Activated B cell treated with CpG ODN at 0.5 μM for 24 hours (primary cell): Measurements from ENCODE around the gene DHX40. TPM values are rescaled to one million over a fixed set of nuclear protein-coding genes. Genes with fewer than 3 reads are reported as not detected.
A peak's percentile ranks its signal among the peaks of the same experiment; 100 is the strongest.

ENCODE experiments used
- ATAC-seq: fragments of 200-7000 bp; cut with Tn5 transposase; one replicate; pipeline ENCODE4 v1.10.0; 2021; ENCODE audit warnings: low read depth, mild to moderate bottlenecking, moderate library complexity
- CTCF ChIA-PET: fragments of 350-600 bp; sonication (Branson Sonifier 250); formaldehyde crosslinking; loops from one replicate; lab custom pipeline; 2021; ENCODE audit warnings: antibody characterized with exemption; lab: Charles Lee
- POLR2A ChIA-PET: fragments of 350-600 bp; sonication (Branson Sonifier 250); formaldehyde crosslinking; loops from one replicate; lab custom pipeline; 2021; ENCODE audit warnings: antibody characterized with exemption; lab: Charles Lee
- DNase-seq: peaks from one replicate; pipeline ENCODE4 v3.0.0; 2022
- H3K27ac Mint-ChIP-seq: one replicate; pipeline ENCODE4 v1.8.0; 2020; ENCODE audit warnings: mixed read lengths
- H3K27me3 Mint-ChIP-seq: one replicate; pipeline ENCODE4 v1.8.0; 2021; ENCODE audit warnings: mixed read lengths
- H3K36me3 Mint-ChIP-seq: one replicate; pipeline ENCODE4 v1.8.0; 2021; ENCODE audit warnings: low read depth, mixed read lengths
- H3K4me1 Mint-ChIP-seq: one replicate; pipeline ENCODE4 v1.8.0; 2021; ENCODE audit warnings: mixed read lengths
- H3K4me3 Mint-ChIP-seq: one replicate; pipeline ENCODE4 v1.8.0; 2020; ENCODE audit warnings: mild to moderate bottlenecking, mixed read lengths
- H3K9me3 Mint-ChIP-seq: one replicate; pipeline ENCODE4 v1.8.0; 2020; ENCODE audit warnings: mixed read lengths
- intact Hi-C: fragments of 100-400 bp; cut with micrococcal nuclease; formaldehyde crosslinking; loops from one replicate; pipeline ENCODE4 v1.15.1; 2024
- total RNA-seq: library from RNA; stranded (reverse); gene quantifications from 2 replicates; pipeline ENCODE4 v1.2.3, GENCODE V29; 2022
- TF ChIP-seq, protein P1 (sequence below): fragments of 200-600 bp; IDR thresholded peaks from one replicate; pipeline ENCODE4 v1.8.0; 2022; ENCODE audit warnings: antibody characterized with exemption, mild to moderate bottlenecking

DHX40 gene
- total RNA-seq, 1 donor from 2014 or later: 22.6 TPM

DNA sequence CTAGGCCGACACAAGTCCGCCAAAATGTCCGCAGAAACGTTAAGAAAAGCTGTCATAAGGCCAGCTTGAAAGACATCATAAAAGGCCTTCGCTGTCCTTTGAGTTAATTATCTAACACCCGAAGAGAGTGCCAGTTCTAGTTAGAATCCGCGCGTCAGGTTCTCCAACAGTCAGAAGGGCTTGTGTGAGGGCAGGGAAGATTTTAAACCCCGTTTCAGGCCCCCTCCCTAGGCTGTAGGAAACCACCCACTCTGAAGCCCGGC, 53.6 kb downstream of the DHX40 start:
- DNase-seq (no peak), ATAC-seq (no peak)
- H3K4me1 Mint-ChIP-seq: peaks cover 56% of the 10 kb centered on the region
- intact Hi-C loops: loop anchor here (1.0 to 10.0 kb wide), 12 partner anchors 23 to 1767 kb away; partner anchors contain the start of genes DHX40, MRPS23, MTMR4 and PRR11
- POLR2A ChIA-PET: interaction anchor here (0.5 to 6.2 kb wide), 33 partner anchors 9 to 987 kb away, joined by 3 to 116 read pairs (median 5); partner anchors contain the start of genes DHX40, PRR11, PTRH2 and RNFT1
- H3K9me3 Mint-ChIP-seq: no peaks in the 10 kb centered on the region
- H3K4me3 Mint-ChIP-seq: peak overlapping the region; percentile 94
- H3K27ac Mint-ChIP-seq: peak overlapping the region; percentile 98
- TF ChIP-seq, protein P1, sequence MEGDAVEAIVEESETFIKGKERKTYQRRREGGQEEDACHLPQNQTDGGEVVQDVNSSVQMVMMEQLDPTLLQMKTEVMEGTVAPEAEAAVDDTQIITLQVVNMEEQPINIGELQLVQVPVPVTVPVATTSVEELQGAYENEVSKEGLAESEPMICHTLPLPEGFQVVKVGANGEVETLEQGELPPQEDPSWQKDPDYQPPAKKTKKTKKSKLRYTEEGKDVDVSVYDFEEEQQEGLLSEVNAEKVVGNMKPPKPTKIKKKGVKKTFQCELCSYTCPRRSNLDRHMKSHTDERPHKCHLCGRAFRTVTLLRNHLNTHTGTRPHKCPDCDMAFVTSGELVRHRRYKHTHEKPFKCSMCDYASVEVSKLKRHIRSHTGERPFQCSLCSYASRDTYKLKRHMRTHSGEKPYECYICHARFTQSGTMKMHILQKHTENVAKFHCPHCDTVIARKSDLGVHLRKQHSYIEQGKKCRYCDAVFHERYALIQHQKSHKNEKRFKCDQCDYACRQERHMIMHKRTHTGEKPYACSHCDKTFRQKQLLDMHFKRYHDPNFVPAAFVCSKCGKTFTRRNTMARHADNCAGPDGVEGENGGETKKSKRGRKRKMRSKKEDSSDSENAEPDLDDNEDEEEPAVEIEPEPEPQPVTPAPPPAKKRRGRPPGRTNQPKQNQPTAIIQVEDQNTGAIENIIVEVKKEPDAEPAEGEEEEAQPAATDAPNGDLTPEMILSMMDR: no peak
- CTCF ChIA-PET: interaction anchor here (1.0 to 1.5 kb wide), 5 partner anchors 23 to 240 kb away, joined by 3 to 4 read pairs (median 3); no protein-coding TSS in a partner anchor
- H3K27me3 Mint-ChIP-seq: no peaks in the 10 kb centered on the region
- H3K36me3 Mint-ChIP-seq: peaks cover 23% of the 10 kb centered on the region

GRCh38 chr17:59619298-59620063, 54.1 kb downstream of the DHX40 start, which contains the start of gene CLTC:
Gene CLTC, plus strand, starts transcription at chr17:59619895. Its CDS starts 237 bp downstream, at chr17:59620132.
- no peaks in the 10 kb centered on the region for H3K27me3 Mint-ChIP-seq
- H3K9me3 Mint-ChIP-seq: no peaks in the 10 kb centered on the region
- ChIA-PET CTCF (interaction anchor here (1.0 to 1.5 kb wide), 6 partner anchors 23 to 417 kb away, joined by 3 to 4 read pairs (median 3); no protein-coding TSS in a partner anchor), POLR2A (interaction anchor here (0.5 to 6.2 kb wide), 35 partner anchors 9 to 1058 kb away, joined by 3 to 116 read pairs (median 5); partner anchors contain the start of genes BCAS3, DHX40, PRR11 and PTRH2)
- peaks cover 59% of the 10 kb centered on the region for H3K4me1 Mint-ChIP-seq
- peaks cover 23% of the 10 kb centered on the region for H3K36me3 Mint-ChIP-seq
- DNase-seq (peak; percentile 89), ATAC-seq (peak; percentile 83)
- H3K4me3 Mint-ChIP-seq: peak within 1 kb of the TSS; percentile 94
- intact Hi-C loops: loop anchor here (1.0 to 10.0 kb wide), 13 partner anchors 23 to 1767 kb away; partner anchors contain the start of genes DHX40, MRPS23, MTMR4 and PRR11
- TF ChIP-seq, protein P1: no peak
- peak within 1 kb of the TSS; percentile 98 for H3K27ac Mint-ChIP-seq

DNA sequence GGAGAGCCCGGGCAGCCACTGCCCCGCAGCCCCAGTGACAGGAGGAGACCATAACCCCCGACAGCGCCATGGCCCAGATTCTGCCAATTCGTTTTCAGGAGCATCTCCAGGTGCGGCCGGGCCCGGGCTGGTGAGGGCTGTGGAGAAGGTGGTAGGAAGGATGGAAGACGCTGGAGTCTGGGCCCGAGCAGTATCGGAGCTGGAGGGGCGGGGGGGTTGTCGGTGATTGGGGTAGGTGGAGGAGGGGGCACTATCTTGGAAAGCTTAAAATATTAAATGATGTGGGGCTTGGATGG, 54.6 kb downstream of the DHX40 start:
- DNase-seq: no peak
- Mint-ChIP-seq H3K27me3 (no peaks in the 10 kb centered on the region), H3K9me3 (no peaks in the 10 kb centered on the region), H3K4me3 (peak overlapping the region; percentile 94), H3K36me3 (peaks cover 23% of the 10 kb centered on the region), H3K4me1 (peaks cover 59% of the 10 kb centered on the region), H3K27ac (peak overlapping the region; percentile 98)
- ChIA-PET POLR2A (interaction anchor here (1.0 to 6.2 kb wide), 15 partner anchors 8 to 1057 kb away, joined by 3 to 116 read pairs (median 12); partner anchors contain the start of genes BCAS3, DHX40, PRR11 and PTRH2), CTCF (interaction anchor here (1.3 to 1.5 kb wide), 3 partner anchors 22 to 417 kb away, joined by 3 read pairs; no protein-coding TSS in a partner anchor)
- ATAC-seq: no peak
- intact Hi-C loops: loop anchor here (5.0 kb wide), 1 partner anchor 37 kb away; no protein-coding TSS in a partner anchor
- TF ChIP-seq, protein P1: no peak

- peak overlapping the region; percentile 94 for H3K4me3 Mint-ChIP-seq
- DNase-seq (no peak), ATAC-seq (peak; percentile 3)
- ChIA-PET POLR2A (interaction anchor here (0.7 to 6.2 kb wide), 8 partner anchors 17 to 344 kb away, joined by 3 to 116 read pairs (median 31); partner anchors contain the start of genes DHX40, PTRH2, RNFT1 and VMP1), CTCF (interaction anchor here (1.5 kb wide), 1 partner anchor 416 kb away, joined by 3 read pairs; no protein-coding TSS in a partner anchor)
- H3K36me3 Mint-ChIP-seq: peaks cover 25% of the 10 kb centered on the region
- H3K27ac Mint-ChIP-seq: peak overlapping the region; percentile 98
- TF ChIP-seq, protein P1: no peak
- intact Hi-C loops: loop anchor here (5.0 kb wide), 1 partner anchor 37 kb away; no protein-coding TSS in a partner anchor
- no peaks in the 10 kb centered on the region for H3K9me3 Mint-ChIP-seq
- no peaks in the 10 kb centered on the region for H3K27me3 Mint-ChIP-seq
- peaks cover 64% of the 10 kb centered on the region for H3K4me1 Mint-ChIP-seq
These were observed 55.3 kb downstream of the DHX40 start for GRCh38 chr17:59620518-59621259.
